Sigmoid colon (tissue), 7 donors: Measurements from ENCODE around the gene DNAJB13. TPM values are rescaled to one million over a fixed set of nuclear protein-coding genes. Genes with fewer than 3 reads are reported as not detected.

Experiments used
- DNase-seq: peaks from one replicate; pipeline ENCODE4 v3.0.0-alpha.2; 2019
- H3K27ac ChIP-seq, 4 donors: fragments of 200-600 bp; sonication (generic); one replicate each; pipeline ENCODE4 v1.5.1; 2016 to 2019; ENCODE audit warnings: mild to moderate bottlenecking in 1 of 4
- H3K27me3 ChIP-seq, 3 donors: fragments of 200-600 bp; sonication (generic); one replicate each; pipeline ENCODE4 v1.5.1; 2019; ENCODE audit warnings: mild to moderate bottlenecking in 1 of 3
- H3K36me3 ChIP-seq, 4 donors: fragments of 200-600 bp; sonication (generic); one replicate each; pipeline ENCODE4 v1.5.1; 2016 to 2019
- H3K4me1 ChIP-seq, 4 donors: fragments of 200-600 bp; sonication (generic); one replicate each; pipeline ENCODE4 v1.5.1; 2017 to 2019
- H3K4me3 ChIP-seq, 4 donors: fragments of 200-600 bp; sonication (generic); one replicate each; pipeline ENCODE4 v1.5.1; 2017 to 2019; ENCODE audit warnings: mild to moderate bottlenecking in 2 of 4, moderate library complexity in 1 of 4
- H3K9me3 ChIP-seq, 4 donors: fragments of 200-600 bp in 3 of 4; sonication (generic) in 3 of 4; one replicate each; pipeline versions ENCODE4 v1.5.1 to v1.6.1; 2013 to 2019
- CTCF ChIP-seq, 4 experiments: fragments of 450-650 bp in 3 of 4; fragments of 200-600 bp in 1 of 4; IDR thresholded peaks; one replicate each; pipeline ENCODE4 v1.5.1; 2016 to 2019; ENCODE audit warnings: antibody characterized with exemption in 4 of 4, mild to moderate bottlenecking in 3 of 4, moderate library complexity in 2 of 4
- EP300 ChIP-seq, 4 donors: sonication (generic); formaldehyde crosslinking; IDR thresholded peaks; one replicate each; pipeline ENCODE4 v1.6.1; 2017; ENCODE audit warnings: antibody characterized with exemption in 4 of 4
- POLR2A ChIP-seq, 2 donors: fragments of 450-650 bp; IDR thresholded peaks; one replicate each; pipeline ENCODE4 v1.6.1; 2016; ENCODE audit warnings: antibody characterized with exemption in 2 of 2, mild to moderate bottlenecking in 2 of 2, moderate library complexity in 2 of 2
- POLR2AphosphoS5 ChIP-seq, 4 donors: sonication (generic); formaldehyde crosslinking; IDR thresholded peaks; one replicate each; pipeline ENCODE4 v1.6.1; 2017; ENCODE audit warnings: antibody characterized with exemption in 4 of 4
- WGBS, 2 donors: extraction: QIAGEN DNeasy Blood & Tissue Kit; methylation state at CpG; one replicate each; pipeline ENCODE4 v1.1.7; 2013; 5-methylcytosine and 5-hydroxymethylcytosine counted together
- intact Hi-C: fragments of 100-400 bp; cut with DNase I; formaldehyde crosslinking; loops from one replicate; pipeline ENCODE4 v1.15.1; 2023
- polyA plus RNA-seq, 3 donors: library from polyadenylated mRNA; stranded (reverse); fragments of 200-250 nt; gene quantifications; one replicate each; pipeline ENCODE4 v1.2.3, GENCODE V29; 2013
- total RNA-seq, 4 donors: library from RNA; depleted of rRNA; stranded (reverse); fragments of >200 nt; gene quantifications; one replicate each; pipeline ENCODE4 v1.1.0, GENCODE V29; 2016
- donor health status: healthy with polysubstance abuse.
- donor health status: Bipolar disorder and iron deficiency.
- donor health status: healthy.

Gene DNAJB13
- total and polyA plus RNA-seq, 7 donors, result 0.27 TPM; not detected in 6

GRCh38 chr11:73997120-73997770 lies 46.4 kb downstream of the DNAJB13 start:
- intact Hi-C loops, result no loop called here
- peaks cover 0 to 6% (median 0%) of the 10 kb centered on the region in 4 donors for H3K36me3 ChIP-seq
- H3K4me3 ChIP-seq, result no peak overlapping the region
- no peak for TF ChIP-seq POLR2A (IDR thresholded peaks at IDR 0.05)
- TF ChIP-seq POLR2AphosphoS5 (IDR thresholded peaks at IDR 0.05), result no peak
- no peak for TF ChIP-seq EP300 (IDR thresholded peaks at IDR 0.05)
- TF ChIP-seq CTCF (IDR thresholded peaks at IDR 0.05), result no peak
- no peak overlapping the region for H3K27ac ChIP-seq
- 73 to 86% methylated on average over 6 of the region's 6 CpGs for WGBS, 2 donors
- H3K9me3 ChIP-seq, result no peaks in the 10 kb centered on the region
- no peaks in the 10 kb centered on the region for H3K27me3 ChIP-seq
- H3K4me1 ChIP-seq, result no peaks in the 10 kb centered on the region
- DNase-seq, result peak; percentile 30

GRCh38 chr11:73998846-73999575 lies 48.2 kb downstream of the DNAJB13 start:
- no peaks in the 10 kb centered on the region for H3K27me3 ChIP-seq
- no peak for TF ChIP-seq EP300 (IDR thresholded peaks at IDR 0.05)
- TF ChIP-seq POLR2AphosphoS5 (IDR thresholded peaks at IDR 0.05), result no peak
- TF ChIP-seq POLR2A (IDR thresholded peaks at IDR 0.05), result no peak
- no peak for TF ChIP-seq CTCF (IDR thresholded peaks at IDR 0.05)
- peaks cover 0 to 17% (median 3%) of the 10 kb centered on the region in 4 donors for H3K36me3 ChIP-seq
- no peak overlapping the region for H3K27ac ChIP-seq
- H3K9me3 ChIP-seq, result no peaks in the 10 kb centered on the region
- WGBS, 2 donors, result 91 to 95% methylated on average over 13 of the region's 13 CpGs
- H3K4me1 ChIP-seq, result no peaks in the 10 kb centered on the region
- H3K4me3 ChIP-seq, result no peak overlapping the region
- intact Hi-C loops, result no loop called here
- DNase-seq, result peak; percentile 34

- Histone ChIP-seq H3K36me3 (peaks cover 0 to 17% (median 3%) of the 10 kb centered on the region in 4 donors), H3K4me3 (no peak overlapping the region), H3K27me3 (no peaks in the 10 kb centered on the region), H3K9me3 (no peaks in the 10 kb centered on the region), H3K27ac (no peak overlapping the region), H3K4me1 (peaks cover 0 to 2% (median 0%) of the 10 kb centered on the region in 4 donors)
- peak; percentile 19 for DNase-seq
- WGBS, 2 donors, result 76 to 77% methylated on average over 8 of the region's 8 CpGs
- intact Hi-C loops, result no loop called here
- TF ChIP-seq CTCF (IDR thresholded peaks at IDR 0.05), result no peak
- no peak for TF ChIP-seq POLR2A (IDR thresholded peaks at IDR 0.05)
- no peak for TF ChIP-seq EP300 (IDR thresholded peaks at IDR 0.05)
- no peak for TF ChIP-seq POLR2AphosphoS5 (IDR thresholded peaks at IDR 0.05)
Observed at GRCh38 chr11:73999581-74000306, 48.9 kb downstream of the DNAJB13 start.

- peaks cover 0 to 17% (median 3%) of the 10 kb centered on the region in 4 donors for H3K36me3 ChIP-seq
Observed at GRCh38 chr11:74000307-74001133, 49.7 kb downstream of the DNAJB13 start.

More at GRCh38 chr11:74000307-74001133, 49.7 kb downstream of the DNAJB13 start:
- WGBS, 2 donors, result 93 to 95% methylated on average over 14 of the region's 14 CpGs
- intact Hi-C loops, result no loop called here
- peak; percentile 44 for DNase-seq
- Histone ChIP-seq H3K27ac (no peak overlapping the region), H3K4me1 (peaks cover 0 to 5% (median 0%) of the 10 kb centered on the region in 4 donors), H3K4me3 (no peak overlapping the region), H3K27me3 (no peaks in the 10 kb centered on the region), H3K9me3 (no peaks in the 10 kb centered on the region)
- TF ChIP-seq CTCF (IDR thresholded peaks at IDR 0.05) (no peak), EP300 (IDR thresholded peaks at IDR 0.05) (no peak), POLR2AphosphoS5 (IDR thresholded peaks at IDR 0.05) (no peak), POLR2A (IDR thresholded peaks at IDR 0.05) (no peak)
